T-helper 2 cell (primary cell): ENCODE data around the gene CHMP6.

Source experiments
- DNase-seq, 5 experiments: peaks; one replicate each; pipeline versions ENCODE4 v3.0.0 to v3.0.0-alpha.2; 2012 to 2022

CHMP6 gene

DNA sequence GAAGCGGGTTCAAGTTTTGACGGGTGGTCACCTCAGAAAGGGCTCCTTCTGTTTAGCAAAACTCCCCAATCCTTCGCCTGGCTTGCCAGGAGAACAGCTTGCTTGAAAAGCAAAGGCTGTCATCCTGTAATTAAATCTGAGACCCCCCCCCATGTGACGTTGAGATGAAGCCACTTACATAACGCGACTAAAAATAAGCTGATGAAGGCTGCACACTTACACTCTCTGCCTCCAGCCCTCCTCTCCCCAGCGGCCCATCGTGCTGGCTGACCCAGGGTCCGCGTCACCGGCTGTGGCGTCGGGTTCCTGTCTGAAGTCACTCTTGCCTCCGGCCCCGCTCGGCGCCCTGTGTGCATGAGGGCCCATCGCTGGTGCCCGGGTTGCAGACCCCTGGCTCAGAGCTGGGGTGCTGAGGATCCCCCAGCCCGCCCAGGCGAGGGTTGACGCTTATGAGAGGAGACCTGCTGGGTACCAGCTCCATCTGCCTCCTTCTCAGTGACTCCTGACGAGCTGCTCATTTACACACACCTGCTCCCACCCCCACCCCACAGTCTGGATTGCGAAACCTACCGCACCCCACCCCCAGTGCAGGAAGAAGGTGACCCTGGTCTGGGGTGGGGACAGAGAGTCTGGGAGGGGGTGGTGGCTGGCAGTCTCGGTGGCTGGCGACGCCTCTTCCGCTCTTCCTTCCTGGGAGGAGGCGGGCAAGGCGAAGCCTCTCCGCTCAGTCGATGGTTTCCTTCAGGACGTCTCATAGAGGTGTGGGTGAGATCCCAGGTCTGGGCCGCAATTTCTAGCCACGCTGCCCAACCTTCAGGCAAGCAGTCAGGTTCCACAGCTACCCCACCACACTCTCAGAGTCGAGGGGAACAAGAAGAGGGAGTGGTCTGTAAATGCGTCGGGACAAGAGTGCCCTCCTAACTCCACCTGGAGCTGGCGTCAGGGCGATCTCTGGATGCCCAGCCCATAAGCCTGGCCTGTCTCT lies 40.2 kb downstream of the CHMP6 start:
- no peak for DNase-seq

DNA sequence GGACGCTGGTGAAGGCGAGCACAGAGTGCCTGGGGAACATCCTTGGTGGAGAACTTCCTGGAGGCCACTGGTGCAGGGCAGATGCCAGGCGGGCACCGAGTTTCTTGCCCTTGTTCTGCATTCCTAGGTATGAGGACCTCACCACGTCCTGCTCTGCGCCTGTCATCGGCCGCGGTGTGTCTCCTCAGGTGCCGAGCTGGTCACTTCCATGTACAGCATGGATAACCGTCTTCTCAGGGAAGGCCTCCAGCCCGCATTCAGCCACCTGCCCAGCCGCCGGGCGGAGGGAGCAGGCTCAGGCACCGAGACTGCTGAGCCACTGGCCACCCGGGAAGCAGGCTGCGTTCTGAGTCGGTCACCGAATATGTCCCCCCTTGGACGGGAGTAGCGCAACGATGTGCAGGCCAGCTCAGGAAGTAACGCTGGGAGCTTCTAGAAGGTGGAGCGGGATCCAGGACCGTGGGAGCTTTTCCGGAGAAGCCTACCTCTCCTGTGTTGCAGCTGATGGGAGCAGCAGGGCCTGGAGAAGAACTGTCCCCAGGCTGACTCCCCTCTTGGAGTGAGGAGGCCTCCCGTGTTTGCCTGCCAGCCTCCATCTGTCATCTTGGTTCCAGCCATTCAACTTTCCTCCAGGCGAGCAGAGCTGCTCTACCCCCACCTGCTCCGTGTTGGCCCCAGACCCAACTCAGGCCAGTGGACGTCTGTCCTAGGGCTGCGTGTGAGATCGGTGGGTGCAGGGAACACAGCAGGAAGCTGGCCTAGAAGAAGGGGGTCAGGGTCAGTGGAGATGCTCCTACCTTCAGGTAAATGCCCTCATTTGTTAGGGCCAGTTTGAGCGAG lies 41.2 kb downstream of the CHMP6 start:
- DNase-seq = no peak

DNA sequence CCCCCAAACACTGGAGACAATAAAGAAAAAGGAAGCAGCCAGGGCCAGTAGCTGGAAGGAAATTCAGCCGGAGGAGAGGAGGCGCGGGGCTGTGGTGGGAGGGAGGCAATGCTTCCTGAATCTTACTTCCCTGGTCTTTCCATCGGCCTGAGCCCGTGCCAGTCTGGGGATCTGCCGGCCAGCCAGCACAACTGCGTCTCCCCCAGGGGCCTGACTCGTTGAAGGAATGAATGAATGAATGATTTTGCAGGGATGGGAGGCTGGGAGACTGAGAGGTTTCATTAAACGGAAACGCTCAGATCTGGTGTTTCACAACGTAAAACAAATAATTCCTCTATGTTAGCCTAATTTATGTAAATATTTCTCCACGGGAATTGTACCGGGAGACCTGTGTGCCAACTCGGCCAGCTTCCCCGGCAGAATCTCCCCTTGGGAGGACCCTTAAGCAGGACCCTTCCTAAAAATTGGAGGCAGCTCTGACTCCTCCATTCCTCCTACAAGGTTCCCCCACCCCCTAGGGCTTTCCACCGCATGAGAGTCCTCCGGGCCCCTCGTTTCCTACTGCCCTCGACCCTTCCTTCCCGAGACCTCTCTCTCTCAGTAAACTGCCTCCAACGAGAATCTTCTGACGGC lies 42.0 kb downstream of the CHMP6 start:
- DNase-seq = no peak

DNA sequence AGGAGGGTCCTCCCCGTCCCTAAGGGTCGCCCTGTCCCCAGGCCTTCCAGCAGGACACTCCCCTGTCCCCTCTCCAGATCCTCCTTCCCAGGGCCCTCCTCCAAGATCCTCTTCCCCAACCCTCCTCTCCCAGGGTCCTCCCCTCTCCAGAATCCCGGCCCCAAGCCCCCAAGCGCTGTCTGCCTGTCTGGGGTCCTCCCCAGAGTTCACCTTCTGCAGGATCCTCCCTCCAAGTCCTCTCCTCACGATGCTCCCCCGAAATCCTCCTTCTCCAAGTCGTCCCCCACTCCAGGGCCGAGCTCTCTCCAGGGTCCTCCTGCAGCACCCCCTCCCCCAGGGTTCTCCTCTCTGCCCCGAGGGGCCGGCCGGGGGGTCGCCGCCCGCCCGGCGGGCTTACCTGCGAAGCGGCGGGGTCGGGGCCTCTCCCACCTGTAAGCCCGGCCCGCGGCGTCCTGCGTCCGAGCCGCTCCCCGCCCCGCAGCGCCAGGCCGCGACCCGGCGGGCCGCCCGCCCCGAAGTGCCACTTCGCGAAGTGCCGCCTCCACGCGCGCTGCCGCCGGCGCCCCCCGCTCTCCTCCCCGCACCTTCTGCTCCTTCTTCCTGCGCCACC lies 42.6 kb downstream of the CHMP6 start:
- no peak for DNase-seq

DNA sequence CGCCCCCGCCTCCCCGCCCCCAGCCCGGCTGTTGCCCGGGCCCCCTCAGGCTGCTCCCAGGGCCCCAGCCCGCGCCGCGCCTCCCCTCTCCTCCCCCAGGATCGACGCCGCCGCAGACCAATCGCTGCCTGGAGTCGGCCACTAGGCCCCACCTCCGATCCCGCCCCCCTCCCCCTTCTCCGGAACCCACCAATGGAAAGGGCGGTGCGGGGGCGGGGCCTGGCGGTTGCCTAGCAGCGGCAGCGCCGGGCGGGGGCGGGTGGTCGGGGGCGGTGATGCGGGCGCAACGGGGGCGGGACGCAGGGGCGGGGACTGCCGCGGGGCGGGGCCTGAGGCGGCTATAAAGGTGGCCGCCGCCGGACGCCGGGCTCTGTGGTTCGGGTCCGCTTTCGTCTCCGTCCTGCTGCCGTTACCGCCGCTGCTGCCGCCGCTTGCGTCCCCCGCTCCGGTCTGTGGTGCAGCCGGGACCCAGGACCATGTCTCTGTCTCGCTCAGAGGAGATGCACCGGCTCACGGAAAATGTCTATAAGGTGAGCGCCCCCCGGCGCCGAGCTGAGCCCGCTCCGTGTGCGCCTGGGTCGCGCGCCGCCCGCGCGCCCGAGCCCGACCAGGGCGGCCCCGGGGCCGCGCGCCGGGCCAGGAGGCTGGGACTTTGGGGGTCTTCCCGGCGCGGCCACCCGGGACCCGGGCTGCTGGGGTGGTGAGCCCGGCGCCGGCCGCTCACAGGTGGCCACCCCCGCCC lies 43.3 kb downstream of the CHMP6 start, which contains the start of gene BAIAP2:
Gene BAIAP2 (plus strand): TSS at position 373 of the 742 bp plus-strand sequence. CDS start 104 bp downstream, at position 477.
- DNase-seq = peak; percentile 87 to 99 (median 94)

DNA sequence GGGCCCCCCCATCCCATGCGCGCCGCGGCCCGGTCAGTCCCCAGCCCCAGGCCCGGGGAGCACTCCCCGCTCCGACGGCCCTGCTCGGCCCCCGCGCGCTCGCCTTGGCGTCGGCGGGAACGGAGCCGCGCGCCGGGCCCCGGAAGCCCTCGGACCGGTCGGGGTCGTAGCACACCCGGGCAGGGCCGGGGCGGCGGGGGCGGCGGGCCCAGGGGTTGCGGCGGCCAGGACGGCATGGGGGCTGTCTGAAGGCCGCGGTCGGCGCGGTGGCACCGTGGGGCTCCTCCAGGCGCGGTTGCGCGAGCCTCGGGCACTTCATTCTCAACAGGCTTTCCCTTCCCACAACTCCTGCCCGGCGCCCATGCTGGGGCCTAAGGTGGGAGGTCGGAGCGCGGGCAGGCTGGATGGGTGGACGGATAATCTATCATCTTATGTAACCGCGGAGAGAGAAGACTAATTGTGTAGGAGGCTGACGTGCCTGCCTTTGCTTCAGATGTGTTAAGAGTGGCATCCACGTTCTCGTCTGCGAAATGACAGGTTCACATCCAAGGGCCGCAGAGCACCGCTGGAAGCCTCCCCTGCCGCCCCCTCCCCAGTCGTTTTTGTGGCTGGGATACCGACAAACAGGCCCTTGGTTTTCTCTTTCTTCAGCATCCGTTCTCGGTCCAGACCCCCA lies 44.0 kb downstream of the CHMP6 start:
- peak in 1 of 5 experiments; percentile 11 for DNase-seq

DNA sequence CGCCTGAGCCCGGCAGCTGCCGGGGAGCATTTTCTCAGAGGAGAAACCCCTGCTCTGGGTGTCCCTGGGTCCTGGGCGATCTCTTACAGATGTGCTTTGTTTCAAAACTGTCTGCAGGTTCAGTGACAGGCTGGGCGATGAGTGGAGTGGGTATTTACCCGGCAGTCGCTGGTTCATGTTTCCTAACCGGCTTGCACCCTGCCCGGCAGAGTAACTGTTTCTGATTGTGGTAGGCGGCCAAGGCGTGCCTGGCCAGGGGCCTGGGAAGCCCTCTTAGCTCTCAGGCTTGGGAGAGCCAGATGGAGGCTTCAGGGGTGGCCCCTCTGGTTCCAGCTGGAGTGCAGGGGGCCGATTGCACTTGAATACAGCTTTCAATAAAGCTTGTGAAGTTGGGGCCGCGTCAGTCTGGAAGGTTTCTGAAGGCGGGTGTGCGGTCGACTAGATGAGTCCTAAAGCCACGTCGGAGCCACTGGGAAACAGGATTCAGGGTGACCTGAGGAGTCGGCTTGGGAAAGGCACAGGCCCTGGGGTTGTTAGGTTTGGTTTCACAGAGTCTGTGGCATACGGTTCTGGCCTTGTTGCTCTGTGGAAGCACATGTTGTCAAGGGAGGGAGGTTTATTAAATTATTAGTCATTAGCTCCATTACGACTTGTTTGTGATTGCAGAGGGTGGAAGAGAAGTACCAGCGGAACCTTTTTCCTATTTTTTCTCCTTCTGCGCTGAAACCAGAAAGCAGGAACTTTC lies 44.7 kb downstream of the CHMP6 start:
- DNase-seq = no peak

DNA sequence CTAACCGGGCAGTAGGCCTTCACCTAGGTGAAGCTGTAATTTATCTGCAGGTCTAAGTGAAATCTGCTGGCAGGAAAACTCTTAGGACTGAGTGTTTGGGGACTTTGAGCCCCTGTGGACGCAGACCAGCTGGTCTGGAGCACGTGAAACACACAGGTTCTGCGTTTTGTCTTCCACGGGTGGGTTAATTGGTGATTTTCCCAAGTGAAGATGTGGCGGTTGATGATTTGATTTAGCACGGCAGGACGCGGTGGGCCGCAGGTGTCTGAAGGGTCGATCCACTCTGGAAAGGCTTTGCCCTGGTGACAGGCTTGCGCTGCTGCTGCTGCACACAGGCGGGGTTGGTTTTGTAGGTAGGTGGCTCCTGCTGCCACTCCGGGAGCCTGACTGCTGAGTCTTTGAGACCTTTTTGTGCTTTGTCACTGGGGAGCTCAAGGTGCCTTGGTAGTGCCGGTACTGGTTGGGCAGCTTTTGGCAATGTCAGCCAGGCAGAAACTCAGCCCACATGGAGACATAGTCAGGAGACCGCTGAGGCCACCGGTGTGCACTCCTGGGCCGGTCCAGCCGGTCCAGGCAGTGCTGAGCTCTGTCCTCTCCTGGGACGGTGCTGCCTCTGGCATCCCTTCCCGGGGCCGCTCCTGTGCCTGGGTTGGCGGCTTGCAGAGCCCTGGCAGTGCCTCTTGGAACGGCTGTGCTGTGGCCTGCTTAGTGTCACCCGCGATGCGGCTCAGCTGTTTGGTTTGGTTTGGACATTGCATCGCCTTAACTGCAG lies 45.6 kb downstream of the CHMP6 start:
- DNase-seq = no peak

DNA sequence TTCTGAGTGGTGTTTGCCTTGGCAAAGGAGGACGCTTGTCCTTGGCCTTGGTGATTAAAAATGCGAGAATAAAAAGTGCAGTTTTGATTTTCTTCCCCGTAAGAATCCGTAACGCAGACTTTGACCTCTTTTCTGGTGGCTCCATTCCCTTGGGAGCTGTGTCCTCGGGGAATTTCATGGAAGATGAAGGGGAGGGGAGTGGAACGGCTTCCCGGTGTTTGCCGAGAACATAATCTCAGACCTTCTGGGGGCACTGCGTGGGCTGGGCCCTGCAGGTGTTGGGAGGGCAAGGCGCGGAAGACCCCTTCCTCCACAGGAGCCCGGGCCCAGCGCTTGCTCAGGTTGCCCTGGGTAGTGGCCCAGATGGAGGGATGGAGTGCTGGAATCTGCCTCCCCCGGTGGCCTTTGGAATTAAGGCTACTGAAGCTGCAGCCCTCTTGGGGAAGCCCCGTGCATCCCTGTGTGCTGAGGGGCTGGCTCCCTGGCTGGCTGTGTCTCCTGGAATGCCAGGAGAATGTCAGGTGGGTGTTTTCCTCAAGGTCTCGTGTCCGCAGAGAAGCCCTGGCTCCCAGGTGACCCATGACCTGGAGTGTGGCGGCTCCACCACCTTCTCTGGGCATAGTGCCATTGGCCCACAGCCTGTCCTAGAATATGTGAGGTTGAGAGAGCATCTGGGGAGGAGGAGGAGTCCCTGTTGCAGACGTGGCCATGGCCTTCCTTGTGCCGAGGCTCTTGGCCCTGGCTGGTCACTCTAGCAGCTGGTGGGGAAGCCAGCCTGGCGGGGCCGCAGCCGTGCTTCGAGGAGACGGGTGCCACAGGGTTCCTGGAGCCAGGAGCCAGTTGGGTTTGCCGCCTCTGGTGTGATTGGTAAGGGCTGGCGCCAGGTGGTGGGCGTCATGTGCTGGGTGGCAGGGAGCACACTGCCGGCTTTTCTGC lies 46.4 kb downstream of the CHMP6 start:
- no peak for DNase-seq

DNA sequence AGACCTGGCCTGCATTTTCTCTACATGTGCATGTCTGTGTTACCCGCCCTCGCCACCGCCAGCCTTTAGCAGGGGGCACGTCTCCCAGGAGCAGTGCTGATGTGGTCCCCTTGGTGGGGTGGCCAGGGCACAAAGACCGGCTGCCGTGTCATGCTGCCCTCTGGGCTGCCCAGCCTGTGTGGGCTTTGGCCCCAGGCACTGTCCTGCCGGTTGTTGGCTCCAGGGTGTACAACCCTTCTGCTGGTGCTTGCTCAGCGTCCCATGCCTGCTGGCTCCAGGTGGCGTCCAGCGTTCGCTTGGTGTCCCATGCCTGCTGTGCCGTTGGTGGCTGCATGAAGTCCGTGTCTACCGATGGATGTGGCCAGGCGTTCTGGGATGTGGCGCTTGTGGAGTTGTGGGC lies 47.5 kb downstream of the CHMP6 start:
- DNase-seq = no peak

DNA sequence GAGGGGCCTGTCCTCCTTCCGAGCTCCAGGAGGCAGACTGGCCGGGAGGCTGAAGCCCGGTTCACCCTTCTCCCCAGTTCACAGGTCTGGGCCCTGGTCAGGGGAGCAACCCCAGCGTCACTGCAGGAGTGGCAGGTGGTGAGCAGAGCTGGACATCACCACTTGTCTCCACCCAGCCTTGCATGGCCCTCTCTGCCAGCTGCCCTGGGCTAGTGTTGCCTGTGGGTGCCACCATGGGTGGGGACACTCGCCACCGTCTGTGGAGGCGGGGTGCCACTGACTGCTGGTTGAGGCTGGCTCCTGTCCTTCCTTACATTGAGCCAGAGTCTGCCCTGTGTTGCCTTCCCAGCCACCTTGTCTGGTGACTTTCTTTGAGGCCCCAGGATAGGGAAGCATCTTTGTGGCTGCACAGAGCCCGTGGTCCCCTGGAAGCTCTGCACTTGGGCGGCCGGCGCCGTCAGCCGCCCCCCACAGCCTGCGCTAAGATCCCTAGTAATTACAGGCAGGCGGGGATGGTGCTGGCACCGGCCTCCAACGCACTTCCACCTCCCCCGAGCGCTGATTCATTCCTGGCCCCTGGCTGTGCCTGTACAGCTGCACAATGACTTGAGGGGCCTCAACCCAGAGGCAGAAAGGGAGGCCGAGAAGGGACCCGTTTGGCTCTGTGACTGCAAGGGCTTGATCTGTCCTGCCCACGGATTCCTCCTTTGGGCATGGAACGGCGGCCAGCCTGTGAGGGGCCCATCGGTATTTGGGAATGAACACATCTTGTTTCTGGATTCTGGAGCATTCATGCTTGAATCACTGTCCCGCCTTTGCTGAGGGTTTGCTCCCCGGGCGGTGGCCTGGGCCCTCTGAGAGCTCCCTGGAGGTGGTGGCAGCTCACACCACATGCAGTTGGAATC lies 48.5 kb downstream of the CHMP6 start:
- no peak for DNase-seq

DNA sequence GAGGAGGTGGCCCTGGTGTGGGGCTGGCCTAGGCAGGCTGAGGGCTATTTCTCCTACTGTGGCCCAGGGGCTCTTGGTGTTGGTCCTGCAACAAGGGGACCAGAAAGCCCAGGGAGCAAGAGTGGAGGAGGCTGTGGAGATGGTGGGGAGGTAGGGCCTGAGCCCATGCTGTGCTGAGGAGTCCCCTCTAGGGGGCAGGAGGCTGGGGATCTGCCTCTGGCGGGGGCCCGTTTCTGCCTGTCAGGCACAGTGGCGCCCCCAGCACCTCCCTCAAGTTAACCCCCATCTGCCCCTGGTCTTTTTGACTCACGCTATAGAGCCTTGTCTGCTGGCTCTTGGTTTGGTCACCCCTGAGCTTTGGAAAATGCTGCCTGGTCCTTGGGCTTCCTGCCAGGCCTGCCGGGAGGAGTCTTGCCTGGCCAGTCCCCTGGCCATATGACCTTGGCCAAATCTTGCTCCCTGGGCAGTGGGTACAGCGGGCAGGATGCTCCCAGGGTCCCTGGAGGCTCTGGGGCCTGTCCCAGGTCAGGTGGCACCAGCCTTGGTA lies 49.2 kb downstream of the CHMP6 start:
- no peak for DNase-seq

DNA sequence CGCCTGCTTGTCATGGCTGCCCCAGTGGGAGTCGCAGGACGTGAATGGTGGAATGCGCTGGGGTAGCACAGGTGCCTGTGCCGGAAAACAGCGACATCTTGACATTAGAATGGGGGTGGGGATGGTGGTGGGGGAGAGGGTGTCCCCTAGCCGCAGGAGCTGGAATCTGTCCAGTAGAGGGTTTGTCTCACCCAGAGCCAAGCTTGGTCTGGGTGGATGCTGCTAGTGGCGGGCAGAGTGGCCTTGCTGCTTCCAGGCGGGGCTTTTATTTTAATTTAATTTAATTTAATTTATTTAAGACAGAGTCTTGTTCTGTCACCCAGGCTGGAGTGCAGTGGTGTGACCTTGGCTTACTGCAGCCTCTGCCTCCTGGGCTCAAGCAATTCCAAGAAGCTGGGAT lies 51.0 kb downstream of the CHMP6 start:
- DNase-seq = no peak

DNA sequence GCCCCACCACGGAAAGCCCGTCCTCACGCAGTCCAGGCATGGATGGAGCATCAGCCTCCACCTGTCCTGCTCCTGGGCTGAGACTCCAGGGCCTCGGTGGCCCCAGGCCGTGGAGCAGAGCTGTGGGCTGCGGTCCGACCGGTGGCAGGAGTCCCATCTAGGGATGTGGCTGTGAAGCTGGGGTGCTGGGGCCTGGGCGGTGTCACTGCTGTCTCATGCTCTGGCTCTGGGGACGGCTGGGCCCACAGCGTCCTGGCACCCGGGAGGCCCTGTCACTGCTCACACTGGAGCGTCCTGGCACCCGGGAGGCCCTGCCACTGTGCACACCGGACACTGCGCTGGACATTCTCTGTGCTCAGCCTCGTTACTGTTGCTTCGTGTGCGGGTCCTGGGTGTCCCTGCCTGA lies 51.7 kb downstream of the CHMP6 start:
- DNase-seq = no peak

DNA sequence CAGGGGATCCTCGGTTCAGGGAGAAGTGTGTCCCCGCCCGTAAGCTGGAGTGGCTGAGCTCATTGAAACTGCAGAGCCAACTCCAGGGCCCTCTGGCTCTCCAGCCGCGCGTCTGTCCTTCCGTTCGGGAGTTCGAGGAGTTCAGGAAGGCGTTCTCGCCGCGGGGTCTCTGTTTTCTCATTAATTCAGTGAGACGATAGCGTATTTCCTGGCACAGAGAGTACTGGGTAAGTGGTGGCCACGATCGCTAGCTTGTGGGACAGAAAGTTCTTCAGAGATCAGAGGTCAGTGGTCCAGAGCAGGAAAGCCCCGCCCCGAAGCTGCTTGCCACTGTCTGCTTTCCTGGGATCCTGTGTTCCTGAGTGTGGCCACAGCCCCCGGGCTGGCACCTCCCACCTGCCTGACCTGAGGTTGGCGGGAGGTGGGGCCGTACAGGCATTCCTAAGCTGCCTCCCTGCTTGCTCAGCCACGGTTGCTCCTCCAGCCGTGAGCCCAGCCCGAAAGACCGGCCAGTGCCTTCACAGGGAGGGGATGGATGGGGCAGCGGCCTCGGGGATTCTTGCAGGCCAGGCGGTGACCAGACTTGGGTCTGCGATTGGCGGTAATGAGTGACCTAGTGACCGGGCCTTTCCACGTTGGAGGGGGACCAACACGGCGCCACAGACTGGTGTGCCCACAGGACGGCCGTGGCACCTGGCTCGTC lies 52.2 kb downstream of the CHMP6 start:
- DNase-seq = no peak

DNA sequence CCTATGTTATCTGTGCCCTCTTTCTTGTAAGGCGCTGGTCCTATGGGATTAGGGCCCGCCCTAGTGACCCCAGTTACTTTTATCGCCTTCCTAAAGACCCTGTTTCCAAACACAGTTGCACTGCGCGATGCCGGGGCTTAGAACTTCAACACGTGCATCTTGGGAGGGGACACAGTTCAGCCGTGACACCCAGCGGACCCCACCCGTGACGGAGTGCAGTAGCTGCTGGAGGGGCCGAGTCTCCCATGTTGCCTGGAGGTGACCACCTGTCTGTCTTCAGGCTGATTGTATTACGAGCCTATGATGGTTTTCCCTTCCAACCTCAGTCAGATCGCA lies 52.8 kb downstream of the CHMP6 start:
- DNase-seq = no peak
